ENCODE measurements around the gene HNRNPL.
"Not testable (repeated sequence)": the region's sequence is repeated elsewhere in the genome, so short reads cannot be mapped to it uniquely, and the experiment has no call there.

The HNRNPL gene

DNA sequence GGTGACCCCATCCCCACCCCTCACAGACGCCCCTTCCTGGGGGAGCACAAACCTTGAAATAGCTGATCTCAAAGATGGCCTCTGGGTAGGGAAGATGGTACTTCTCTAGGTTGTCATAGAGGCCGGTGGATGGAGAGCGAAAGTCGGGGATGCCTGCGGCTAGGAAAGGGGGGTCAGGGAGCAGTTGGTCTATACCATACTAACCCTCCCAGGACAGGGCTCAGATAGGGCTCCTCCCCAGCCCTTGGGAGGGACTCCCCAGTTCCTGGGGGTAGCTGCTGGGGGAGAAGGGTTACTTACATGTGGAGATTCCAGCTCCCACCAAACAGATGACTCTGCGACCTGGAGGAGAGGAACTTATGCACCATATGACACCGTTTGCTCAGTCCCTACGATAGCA, 40.0 kb upstream of the HNRNPL start:
- TF ChIP-seq, protein P1, sequence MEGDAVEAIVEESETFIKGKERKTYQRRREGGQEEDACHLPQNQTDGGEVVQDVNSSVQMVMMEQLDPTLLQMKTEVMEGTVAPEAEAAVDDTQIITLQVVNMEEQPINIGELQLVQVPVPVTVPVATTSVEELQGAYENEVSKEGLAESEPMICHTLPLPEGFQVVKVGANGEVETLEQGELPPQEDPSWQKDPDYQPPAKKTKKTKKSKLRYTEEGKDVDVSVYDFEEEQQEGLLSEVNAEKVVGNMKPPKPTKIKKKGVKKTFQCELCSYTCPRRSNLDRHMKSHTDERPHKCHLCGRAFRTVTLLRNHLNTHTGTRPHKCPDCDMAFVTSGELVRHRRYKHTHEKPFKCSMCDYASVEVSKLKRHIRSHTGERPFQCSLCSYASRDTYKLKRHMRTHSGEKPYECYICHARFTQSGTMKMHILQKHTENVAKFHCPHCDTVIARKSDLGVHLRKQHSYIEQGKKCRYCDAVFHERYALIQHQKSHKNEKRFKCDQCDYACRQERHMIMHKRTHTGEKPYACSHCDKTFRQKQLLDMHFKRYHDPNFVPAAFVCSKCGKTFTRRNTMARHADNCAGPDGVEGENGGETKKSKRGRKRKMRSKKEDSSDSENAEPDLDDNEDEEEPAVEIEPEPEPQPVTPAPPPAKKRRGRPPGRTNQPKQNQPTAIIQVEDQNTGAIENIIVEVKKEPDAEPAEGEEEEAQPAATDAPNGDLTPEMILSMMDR (conservative IDR thresholded peaks at IDR 0.05; ENCODE audit: low read depth, low read length) = no peak
- H3K4me3 ChIP-seq (ENCODE audit: low read length) = no peak overlapping the region
- DNase-seq (ENCODE audit: low read depth) = no peak

DNA sequence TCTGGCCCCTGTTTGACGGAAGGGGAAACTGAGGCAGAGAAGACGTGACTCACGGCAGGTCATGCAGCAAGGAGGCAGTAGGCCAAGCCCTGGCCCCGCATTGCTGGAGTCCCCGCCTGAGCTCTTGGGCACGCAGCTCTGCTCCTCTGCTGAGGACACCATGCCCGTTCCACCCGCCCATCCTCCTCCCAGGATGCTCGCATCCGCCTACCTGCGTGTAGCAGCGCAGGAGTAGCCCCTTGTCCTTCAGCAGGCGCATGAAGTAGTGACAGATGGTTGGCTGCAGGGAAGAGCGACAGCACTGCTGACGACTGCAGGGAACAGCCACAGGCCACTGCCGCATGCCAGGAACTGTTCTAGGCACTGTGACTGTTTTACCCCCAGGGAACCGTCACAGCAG, 39.1 kb upstream of the HNRNPL start:
- H3K4me3 ChIP-seq (ENCODE audit: low read length) = no peak overlapping the region
- TF ChIP-seq, protein P1 (conservative IDR thresholded peaks at IDR 0.05; ENCODE audit: low read depth, low read length) = no peak
- no peak for DNase-seq (ENCODE audit: low read depth)

DNA sequence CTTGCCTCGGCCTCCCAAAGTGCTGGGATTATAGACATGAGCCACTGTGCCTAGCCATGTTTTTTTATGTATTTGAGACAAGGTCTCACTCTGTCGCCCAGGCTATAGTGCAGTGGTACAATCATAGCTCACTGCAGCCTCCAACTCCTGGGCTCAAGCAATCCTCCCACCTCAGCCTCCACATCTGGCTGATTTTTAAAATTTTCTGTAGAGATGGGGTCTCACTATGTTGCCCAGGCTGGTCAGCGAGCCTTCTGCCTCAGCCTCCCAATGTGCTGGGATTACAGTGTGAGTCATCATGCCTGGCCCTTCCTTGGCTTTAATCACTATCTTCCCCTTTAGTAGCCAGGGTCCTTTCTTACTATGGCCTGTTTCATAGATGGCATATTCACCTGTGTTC, 34.9 kb upstream of the HNRNPL start:
- not testable (repeated sequence) for DNase-seq (ENCODE audit: low read depth); H3K4me3 ChIP-seq (ENCODE audit: low read length)

DNA sequence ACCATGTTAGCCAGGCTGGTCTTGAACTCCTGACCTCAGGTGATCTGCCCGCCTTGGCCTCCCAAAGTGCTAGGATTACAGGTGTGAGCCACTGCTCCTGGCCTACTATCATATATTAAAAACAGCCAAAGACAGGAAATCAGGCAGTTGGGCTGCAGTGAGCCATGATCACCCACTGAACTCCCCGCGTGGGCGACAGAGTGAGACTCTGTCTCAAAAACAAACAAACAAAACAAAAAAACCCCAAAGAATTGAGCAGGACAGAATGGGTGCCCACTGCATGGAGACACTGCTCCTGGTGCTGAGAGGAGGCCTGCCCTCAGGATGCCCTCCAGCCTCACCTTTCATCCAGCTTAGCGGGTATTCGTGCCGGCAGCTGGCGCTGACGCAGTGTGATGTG, 33.5 kb upstream of the HNRNPL start:
- no peak overlapping the region for H3K4me3 ChIP-seq (ENCODE audit: low read length)
- DNase-seq (ENCODE audit: low read depth) = no peak
- TF ChIP-seq, protein P1 (conservative IDR thresholded peaks at IDR 0.05; ENCODE audit: low read depth, low read length) = no peak

DNA sequence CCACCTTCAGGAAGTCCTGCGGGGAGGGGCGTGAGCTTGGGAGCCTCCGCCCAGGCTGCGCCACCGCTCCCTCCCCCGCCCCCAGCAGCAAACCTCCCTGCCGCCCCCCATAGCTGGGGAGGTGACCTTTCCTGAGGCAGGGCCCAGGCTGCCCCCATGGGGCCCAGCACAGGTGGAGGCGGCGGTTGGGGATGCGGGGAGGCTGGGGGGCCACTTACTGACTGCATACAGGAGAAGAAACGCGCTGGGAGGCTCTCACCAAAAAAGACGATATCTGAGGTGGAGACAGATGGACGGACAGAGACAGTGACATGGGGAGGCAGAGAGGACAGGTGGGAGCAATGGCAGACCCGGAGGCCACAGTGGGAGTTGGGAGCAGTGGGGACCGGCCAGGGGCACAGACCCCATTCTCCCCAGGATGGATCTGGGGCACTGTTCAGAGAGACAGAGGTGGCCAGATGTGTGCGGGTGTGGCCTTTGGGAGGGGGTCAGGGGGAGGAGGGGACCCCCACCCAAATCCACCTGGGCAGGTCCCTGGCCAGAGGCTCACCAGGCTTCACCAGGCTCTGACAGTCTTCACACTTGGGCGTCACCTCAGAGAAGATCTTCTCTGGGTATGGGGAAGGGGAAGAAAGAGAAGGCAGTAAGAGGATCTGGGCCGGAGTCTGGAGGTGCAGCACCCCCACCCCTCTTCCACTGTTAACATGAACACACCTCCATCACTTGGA, 31.3 kb upstream of the HNRNPL start:
- no peak for DNase-seq (ENCODE audit: low read depth)
- no peak overlapping the region for H3K4me3 ChIP-seq (ENCODE audit: low read length)
- TF ChIP-seq, protein P1 (conservative IDR thresholded peaks at IDR 0.05; ENCODE audit: low read depth, low read length) = no peak

DNA sequence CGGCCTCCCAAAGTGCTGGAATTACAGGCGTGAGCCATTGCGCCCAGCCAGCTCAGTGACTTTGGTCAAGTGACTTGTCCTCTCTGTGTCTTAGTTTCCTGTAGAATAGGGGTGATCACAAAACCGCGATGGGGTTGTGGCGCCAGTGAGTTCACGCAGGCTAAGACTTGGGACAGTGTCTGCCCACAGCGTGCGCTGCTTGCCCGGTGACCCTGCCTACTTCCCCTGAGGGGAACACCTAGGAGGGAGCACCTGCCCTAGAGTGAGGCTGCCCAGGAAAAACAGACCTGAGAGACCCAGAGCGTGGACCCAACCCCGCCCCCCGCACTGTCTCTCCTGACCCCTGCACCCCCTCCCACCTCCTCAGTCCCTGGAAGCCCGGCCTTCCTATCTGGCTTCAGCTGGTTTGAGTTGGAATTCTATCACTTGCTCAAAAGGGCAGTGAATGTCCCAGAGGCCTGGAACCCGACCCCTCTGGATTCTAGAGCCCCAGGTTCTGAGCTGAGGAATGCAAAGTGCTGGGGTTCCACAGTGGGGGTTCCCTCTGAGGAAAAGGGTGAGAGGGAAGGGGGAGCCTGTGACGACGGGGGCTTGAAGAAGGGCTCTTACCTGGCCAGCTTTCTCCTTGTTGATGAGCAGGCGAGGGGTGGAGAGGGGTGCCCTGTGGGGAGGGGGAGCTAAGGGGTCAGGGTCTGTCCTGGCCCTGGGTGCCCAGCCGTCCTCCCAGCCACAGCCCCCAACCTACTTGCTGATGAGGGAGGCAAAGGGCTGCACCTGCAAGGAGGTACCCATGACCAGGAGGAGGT, 30.5 kb upstream of the HNRNPL start:
- TF ChIP-seq, protein P1 (conservative IDR thresholded peaks at IDR 0.05; ENCODE audit: low read depth, low read length) = no peak
- DNase-seq (ENCODE audit: low read depth) = no peak
- no peak overlapping the region for H3K4me3 ChIP-seq (ENCODE audit: low read length)

DNA sequence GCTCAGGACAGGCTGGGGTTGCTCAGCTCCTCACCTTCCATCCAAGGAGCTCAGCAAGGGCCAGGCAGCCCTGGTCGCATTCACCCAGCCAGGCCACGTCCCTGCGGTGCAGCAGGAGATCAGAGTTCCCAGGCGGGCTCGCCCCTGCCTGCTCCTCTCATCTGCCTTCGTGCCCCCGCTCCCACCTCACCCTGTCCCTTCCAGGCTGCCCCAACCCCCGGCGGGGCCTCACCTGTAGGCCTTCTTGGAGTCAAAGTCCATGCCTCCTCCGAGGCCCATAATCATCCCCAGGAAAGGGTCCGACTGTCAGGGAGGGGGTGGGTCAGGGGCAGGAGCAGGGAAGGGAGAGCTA, 29.6 kb upstream of the HNRNPL start:
- TF ChIP-seq, protein P1 (conservative IDR thresholded peaks at IDR 0.05; ENCODE audit: low read depth, low read length) = no peak
- DNase-seq (ENCODE audit: low read depth) = no peak
- no peak overlapping the region for H3K4me3 ChIP-seq (ENCODE audit: low read length)

Measured in retinal pigment epithelial cell (primary cell).